Cardiac atrium fibroblast (primary cell): ENCODE results near the gene PCNP. TPM values are rescaled to one million over a fixed set of nuclear protein-coding genes. Genes with fewer than 3 reads are reported as not detected.

Experiments
- total RNA-seq: library from RNA; depleted of rRNA; stranded (reverse); fragments of >200 nt; gene quantifications from 2 replicates; pipeline ENCODE4 v1.2.3, GENCODE V29; 2015

PCNP gene, protein sequence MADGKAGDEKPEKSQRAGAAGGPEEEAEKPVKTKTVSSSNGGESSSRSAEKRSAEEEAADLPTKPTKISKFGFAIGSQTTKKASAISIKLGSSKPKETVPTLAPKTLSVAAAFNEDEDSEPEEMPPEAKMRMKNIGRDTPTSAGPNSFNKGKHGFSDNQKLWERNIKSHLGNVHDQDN
- 45.1 and 62.9 TPM in 2 replicates for total RNA-seq

DNA sequence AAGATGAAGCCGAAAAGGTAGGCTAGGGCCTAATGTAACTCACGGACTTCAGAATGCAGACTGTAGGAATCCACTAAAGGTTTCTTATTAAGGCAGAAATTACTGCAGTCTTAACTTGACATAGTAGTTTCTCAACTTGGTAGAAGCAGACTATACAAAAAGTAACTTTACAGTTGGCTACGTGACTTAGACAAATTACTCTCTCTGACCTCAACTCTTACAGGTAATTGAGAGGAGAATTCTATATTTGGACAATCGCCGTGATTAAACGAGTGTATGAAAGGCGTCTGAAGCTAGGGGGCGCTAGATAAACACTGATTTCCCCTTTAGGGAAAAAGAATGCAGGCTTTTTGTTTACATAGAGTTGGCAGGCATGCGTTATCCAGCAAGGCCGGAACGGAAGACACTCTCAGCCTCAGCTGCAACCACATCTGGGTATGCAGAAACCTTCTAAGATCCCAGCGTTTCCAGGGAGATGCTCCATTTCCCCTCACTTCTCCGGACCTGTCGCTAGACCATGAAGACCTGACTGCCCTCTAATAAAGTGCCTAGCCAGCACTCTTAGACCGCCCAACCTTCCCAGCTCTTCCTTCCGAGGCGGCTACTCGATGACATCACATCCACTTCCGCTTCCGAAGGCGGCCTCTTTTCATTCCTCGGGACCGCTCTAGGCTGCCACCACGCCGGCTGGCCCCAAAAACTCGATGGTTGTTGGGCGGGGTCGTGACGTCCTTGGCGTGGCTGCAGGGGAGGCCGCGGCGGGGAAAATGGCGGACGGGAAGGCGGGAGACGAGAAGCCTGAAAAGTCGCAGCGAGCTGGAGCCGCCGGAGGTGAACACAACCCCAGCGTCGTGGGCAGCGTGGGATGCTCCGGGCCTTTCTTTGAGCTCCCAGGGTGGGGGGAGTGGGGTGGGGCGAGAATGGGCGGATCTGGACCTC, at the start of gene PCNP:
TSS of gene PCNP (plus strand) at position 732 of the 939 bp plus-strand sequence. CDS start at position 768, 36 bp downstream.

DNA sequence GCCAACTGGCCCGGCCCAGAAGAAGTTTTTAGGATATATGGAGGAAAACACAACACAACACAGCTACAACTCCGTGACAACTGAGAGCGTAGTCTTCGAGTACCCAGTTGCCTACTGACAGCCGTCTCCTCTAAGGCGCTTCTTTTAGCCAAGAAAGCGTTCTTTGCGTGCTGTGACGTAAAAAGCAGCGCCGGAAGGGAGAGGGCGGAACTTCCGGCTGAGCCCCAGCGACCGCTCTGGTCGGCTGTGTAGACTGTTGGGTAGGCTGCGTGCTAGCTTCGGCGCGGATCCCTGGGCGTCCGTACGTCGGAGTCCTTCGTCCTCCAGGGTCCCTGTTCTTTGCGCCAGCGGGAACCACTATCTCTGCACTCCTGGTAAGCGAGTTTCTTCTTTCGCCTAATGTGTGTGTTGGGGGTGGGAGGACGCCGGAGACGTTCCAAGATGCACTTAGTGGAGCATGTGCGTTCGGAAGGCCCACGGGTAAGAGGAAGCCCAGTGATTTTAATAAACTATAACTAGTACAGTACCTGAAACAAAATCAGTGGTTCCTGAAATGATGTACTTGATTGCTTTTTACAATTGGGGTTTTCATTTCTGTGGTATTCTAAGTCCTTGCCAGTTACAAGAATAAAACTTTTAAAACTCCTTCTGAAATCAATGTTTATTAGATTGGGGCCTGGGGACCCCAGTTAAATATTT, 12.2 kb upstream of the PCNP start, which contains the start of gene TRMT10C:
TSS of gene TRMT10C (plus strand) at position 239 of the 699 bp plus-strand sequence. CDS start 2,914 bp downstream, outside the sequence.

Other genes starting within 250 kb of the PCNP start
- 3.1 and 3.4 TPM in 2 replicates for gene SENP7, start 61.0 kb upstream of the PCNP start, total RNA-seq
- gene TRMT10C, start 12.3 kb upstream of the PCNP start, total RNA-seq: 18.8 and 21.2 TPM in 2 replicates
- gene ZBTB11, start 103.0 kb downstream of the PCNP start, total RNA-seq: 11.2 and 14.3 TPM in 2 replicates
- 1,414 and 1,614 TPM in 2 replicates for gene RPL24, start 112.5 kb downstream of the PCNP start, total RNA-seq
- gene CEP97, start 150.4 kb downstream of the PCNP start, total RNA-seq: 6.0 and 6.9 TPM in 2 replicates
- 13.7 and 21.4 TPM in 2 replicates for gene NXPE3, start 205.0 kb downstream of the PCNP start, total RNA-seq